ENCODE results near the gene CAPN12. TPM values are rescaled to one million over a fixed set of nuclear protein-coding genes. Genes with fewer than 3 reads are reported as not detected.

CAPN12 gene
- total RNA-seq, 1 experiment from 2014 or later, result 0.69 TPM

DNA sequence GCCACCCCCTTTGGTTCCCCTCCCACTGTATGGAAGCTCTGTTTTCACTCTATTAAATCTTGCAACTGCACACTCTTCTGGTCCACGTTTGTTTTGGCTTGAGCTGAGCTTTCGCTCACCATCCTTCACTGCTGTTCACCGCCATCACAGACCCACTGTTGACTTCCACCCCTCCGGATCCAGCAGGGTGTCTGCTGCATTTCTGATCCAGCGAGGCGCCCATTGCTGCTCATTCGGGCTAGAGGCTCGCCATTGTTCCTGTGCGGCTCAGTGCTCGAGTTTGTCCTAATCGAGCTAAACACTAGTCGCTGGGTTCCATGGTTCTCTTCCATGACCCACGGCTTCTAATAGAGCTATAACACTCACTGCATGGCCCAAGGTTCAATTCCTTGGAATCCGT, 54.1 kb downstream of the CAPN12 start:
- Histone ChIP-seq H3K27ac (ENCODE audit: low read depth, low read length, poor library complexity, severe bottlenecking) (no peak overlapping the region), H3K4me1 (ENCODE audit: insufficient read depth, low read length, poor library complexity, severe bottlenecking) (peaks cover 31% of the 10 kb centered on the region), H3K9me3 (ENCODE audit: low read depth, low read length, poor library complexity, severe bottlenecking) (no peaks in the 10 kb centered on the region), H3K36me3 (ENCODE audit: insufficient read depth, low read length, poor library complexity, severe bottlenecking) (peaks cover 3% of the 10 kb centered on the region), H3K27me3 (replicated peaks; ENCODE audit: insufficient read depth, low read depth, low read length, poor library complexity) (no peaks in the 10 kb centered on the region), H3K4me3 (ENCODE audit: low read depth, low read length, poor library complexity, severe bottlenecking) (no peak overlapping the region)
- DNase-seq (ENCODE audit: low spot score), result no peak
- no peak for TF ChIP-seq EZH2 (IDR thresholded peaks at IDR 0.05; ENCODE audit: borderline replicate concordance, low read depth, low read length, poor library complexity, severe bottlenecking)
- TF ChIP-seq, protein P1, sequence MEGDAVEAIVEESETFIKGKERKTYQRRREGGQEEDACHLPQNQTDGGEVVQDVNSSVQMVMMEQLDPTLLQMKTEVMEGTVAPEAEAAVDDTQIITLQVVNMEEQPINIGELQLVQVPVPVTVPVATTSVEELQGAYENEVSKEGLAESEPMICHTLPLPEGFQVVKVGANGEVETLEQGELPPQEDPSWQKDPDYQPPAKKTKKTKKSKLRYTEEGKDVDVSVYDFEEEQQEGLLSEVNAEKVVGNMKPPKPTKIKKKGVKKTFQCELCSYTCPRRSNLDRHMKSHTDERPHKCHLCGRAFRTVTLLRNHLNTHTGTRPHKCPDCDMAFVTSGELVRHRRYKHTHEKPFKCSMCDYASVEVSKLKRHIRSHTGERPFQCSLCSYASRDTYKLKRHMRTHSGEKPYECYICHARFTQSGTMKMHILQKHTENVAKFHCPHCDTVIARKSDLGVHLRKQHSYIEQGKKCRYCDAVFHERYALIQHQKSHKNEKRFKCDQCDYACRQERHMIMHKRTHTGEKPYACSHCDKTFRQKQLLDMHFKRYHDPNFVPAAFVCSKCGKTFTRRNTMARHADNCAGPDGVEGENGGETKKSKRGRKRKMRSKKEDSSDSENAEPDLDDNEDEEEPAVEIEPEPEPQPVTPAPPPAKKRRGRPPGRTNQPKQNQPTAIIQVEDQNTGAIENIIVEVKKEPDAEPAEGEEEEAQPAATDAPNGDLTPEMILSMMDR (conservative IDR thresholded peaks at IDR 0.05; ENCODE audit: low read depth, low read length), result no peak
- no TSS peak for BruUV-seq (replicated peaks)
- intact Hi-C loops (cut with micrococcal nuclease; ENCODE audit: unreplicated experiment), result no loop called here
- ChIA-PET CTCF (no interaction called here), POLR2A (ENCODE audit: low non-redundant PET) (interaction anchor here (0.6 kb wide), 1 partner anchor 51 kb away, joined by 3 read pairs; no protein-coding TSS in a partner anchor)

GRCh38 chr19:38687837-38688378, 56.4 kb downstream of the CAPN12 start:
- intact Hi-C loops (cut with micrococcal nuclease; ENCODE audit: unreplicated experiment), result no loop called here
- no TSS peak for BruUV-seq (replicated peaks)
- no peak for TF ChIP-seq EZH2 (IDR thresholded peaks at IDR 0.05; ENCODE audit: borderline replicate concordance, low read depth, low read length, poor library complexity, severe bottlenecking)
- TF ChIP-seq, protein P1 (conservative IDR thresholded peaks at IDR 0.05; ENCODE audit: low read depth, low read length), result no peak
- Histone ChIP-seq H3K27ac (ENCODE audit: low read depth, low read length, poor library complexity, severe bottlenecking) (no peak overlapping the region), H3K9me3 (ENCODE audit: low read depth, low read length, poor library complexity, severe bottlenecking) (no peaks in the 10 kb centered on the region), H3K27me3 (replicated peaks; ENCODE audit: insufficient read depth, low read depth, low read length, poor library complexity) (no peaks in the 10 kb centered on the region), H3K4me3 (ENCODE audit: low read depth, low read length, poor library complexity, severe bottlenecking) (no peak overlapping the region), H3K36me3 (ENCODE audit: insufficient read depth, low read length, poor library complexity, severe bottlenecking) (no peaks in the 10 kb centered on the region), H3K4me1 (ENCODE audit: insufficient read depth, low read length, poor library complexity, severe bottlenecking) (peaks cover 41% of the 10 kb centered on the region)
- ChIA-PET CTCF (no interaction called here), POLR2A (ENCODE audit: low non-redundant PET) (no interaction called here)
- no peak for DNase-seq (ENCODE audit: low spot score)

GRCh38 chr19:38686530-38686888, 57.8 kb downstream of the CAPN12 start:
- H3K27me3 ChIP-seq (replicated peaks; ENCODE audit: insufficient read depth, low read depth, low read length, poor library complexity), result no peaks in the 10 kb centered on the region
- no peak overlapping the region for H3K4me3 ChIP-seq (ENCODE audit: low read depth, low read length, poor library complexity, severe bottlenecking)
- H3K27ac ChIP-seq (ENCODE audit: low read depth, low read length, poor library complexity, severe bottlenecking), result peak overlapping the region; percentile 84
- TF ChIP-seq, protein P1 (conservative IDR thresholded peaks at IDR 0.05; ENCODE audit: low read depth, low read length), result no peak
- TF ChIP-seq EZH2 (IDR thresholded peaks at IDR 0.05; ENCODE audit: borderline replicate concordance, low read depth, low read length, poor library complexity, severe bottlenecking), result no peak
- CTCF ChIA-PET, result no interaction called here
- DNase-seq (ENCODE audit: low spot score), result no peak
- intact Hi-C loops (cut with micrococcal nuclease; ENCODE audit: unreplicated experiment), result no loop called here
- no peaks in the 10 kb centered on the region for H3K36me3 ChIP-seq (ENCODE audit: insufficient read depth, low read length, poor library complexity, severe bottlenecking)
- no peaks in the 10 kb centered on the region for H3K9me3 ChIP-seq (ENCODE audit: low read depth, low read length, poor library complexity, severe bottlenecking)
- H3K4me1 ChIP-seq (ENCODE audit: insufficient read depth, low read length, poor library complexity, severe bottlenecking), result peaks cover 37% of the 10 kb centered on the region
- no TSS peak for BruUV-seq (replicated peaks)
- POLR2A ChIA-PET (ENCODE audit: low non-redundant PET), result no interaction called here
